Hepatocyte (in vitro differentiated cells): ENCODE results near the gene TMEM231. TPM values are rescaled to one million over a fixed set of nuclear protein-coding genes. Genes with fewer than 3 reads are reported as not detected.

Experiments used
- DNase-seq: peaks from one replicate; pipeline ENCODE4 v3.0.0-alpha.2; 2016; ENCODE audit warnings: low spot score
- H2AFZ ChIP-seq: fragments of 200-600 bp; sonication (generic); 2 replicates; pipeline ENCODE4 v1.6.0; 2016; ENCODE audit warnings: antibody characterized with exemption, mild to moderate bottlenecking
- H3K27ac ChIP-seq: fragments of 200-600 bp; sonication (generic); 2 replicates; pipeline ENCODE4 v1.5.1; 2016; ENCODE audit warnings: mild to moderate bottlenecking
- H3K27me3 ChIP-seq: fragments of 200-600 bp; sonication (generic); 2 replicates; pipeline ENCODE4 v1.6.1; 2016
- H3K36me3 ChIP-seq: fragments of 200-600 bp; sonication (generic); replicated peaks from 2 replicates; pipeline ENCODE4 v1.5.1; 2016; ENCODE audit warnings: low read depth; ENCODE audit not compliant: insufficient read depth
- H3K4me1 ChIP-seq: fragments of 200-600 bp; sonication (generic); 2 replicates; pipeline ENCODE4 v1.5.1; 2016; ENCODE audit warnings: mild to moderate bottlenecking, moderate library complexity; ENCODE audit not compliant: insufficient read depth
- H3K4me2 ChIP-seq: fragments of 200-600 bp; sonication (generic); 2 replicates; pipeline ENCODE4 v1.6.0; 2016
- H3K4me3 ChIP-seq: fragments of 200-600 bp; sonication (generic); 2 replicates; pipeline ENCODE4 v1.5.1; 2016; ENCODE audit warnings: mild to moderate bottlenecking
- H3K79me2 ChIP-seq: fragments of 200-600 bp; sonication (generic); 2 replicates; pipeline ENCODE4 v1.6.0; 2017; ENCODE audit warnings: mild to moderate bottlenecking
- H3K9me2 ChIP-seq: fragments of 200-600 bp; sonication (generic); replicated peaks from 2 replicates; pipeline ENCODE4 v1.6.0; 2017; ENCODE audit warnings: mild to moderate bottlenecking; ENCODE audit not compliant: insufficient read depth
- H3K9me3 ChIP-seq: fragments of 200-600 bp; sonication (generic); 2 replicates; pipeline ENCODE4 v1.5.1; 2016; ENCODE audit warnings: low read depth, mild to moderate bottlenecking
- H4K20me1 ChIP-seq: fragments of 200-600 bp; sonication (generic); 2 replicates; pipeline ENCODE4 v1.6.0; 2016; ENCODE audit warnings: mild to moderate bottlenecking; ENCODE audit not compliant: insufficient read depth, poor library complexity, severe bottlenecking
- EZH2 ChIP-seq: fragments of 200-600 bp; sonication (generic); IDR thresholded peaks from 2 replicates; pipeline ENCODE4 v1.6.1; 2016; ENCODE audit warnings: antibody characterized with exemption, mild to moderate bottlenecking, borderline replicate concordance
- EZH2phosphoT487 ChIP-seq: fragments of 200-600 bp; sonication (generic); IDR thresholded peaks from one replicate; pipeline ENCODE4 v1.6.1; 2018; ENCODE audit warnings: antibody characterized with exemption, mild to moderate bottlenecking, low read depth, moderate library complexity; ENCODE audit not compliant: unreplicated experiment, severe bottlenecking
- WGBS: methylation state at CpG from one replicate; pipeline ENCODE4 v1.1.6; 2016; ENCODE audit warnings: low lambda C conversion rate; ENCODE audit errors: missing lambda C conversion rate; 5-methylcytosine and 5-hydroxymethylcytosine counted together
- polyA plus RNA-seq: library from polyadenylated mRNA; unstranded; fragments of >200 nt; fragmentation: Nextera tagmentation; extraction: Ambion mirVana; gene quantifications from 2 replicates; pipeline ENCODE4 v1.2.1, GENCODE V29; 2016
- total RNA-seq: library from RNA; depleted of rRNA; stranded (reverse); fragments of >200 nt; gene quantifications from 2 replicates; pipeline ENCODE4 v1.2.3, GENCODE V29; 2014
- TF ChIP-seq, protein P1 (sequence below): fragments of 200-600 bp; sonication (generic); IDR thresholded peaks from 2 replicates; pipeline ENCODE4 v1.5.1; 2016; ENCODE audit warnings: antibody characterized with exemption, mild to moderate bottlenecking; ENCODE audit not compliant: poor library complexity

TMEM231 gene
- total and polyA plus RNA-seq, 2 experiments from 2014 or later: 5.4 to 7.1 TPM

- H3K9me2 ChIP-seq: no peaks in the 10 kb centered on the region
- H3K9me3 ChIP-seq: no peaks in the 10 kb centered on the region
- WGBS: 85% methylated on average over 4 of the region's 4 CpGs
- TF ChIP-seq EZH2phosphoT487 (no peak), EZH2 (no peak)
- TF ChIP-seq, protein P1, sequence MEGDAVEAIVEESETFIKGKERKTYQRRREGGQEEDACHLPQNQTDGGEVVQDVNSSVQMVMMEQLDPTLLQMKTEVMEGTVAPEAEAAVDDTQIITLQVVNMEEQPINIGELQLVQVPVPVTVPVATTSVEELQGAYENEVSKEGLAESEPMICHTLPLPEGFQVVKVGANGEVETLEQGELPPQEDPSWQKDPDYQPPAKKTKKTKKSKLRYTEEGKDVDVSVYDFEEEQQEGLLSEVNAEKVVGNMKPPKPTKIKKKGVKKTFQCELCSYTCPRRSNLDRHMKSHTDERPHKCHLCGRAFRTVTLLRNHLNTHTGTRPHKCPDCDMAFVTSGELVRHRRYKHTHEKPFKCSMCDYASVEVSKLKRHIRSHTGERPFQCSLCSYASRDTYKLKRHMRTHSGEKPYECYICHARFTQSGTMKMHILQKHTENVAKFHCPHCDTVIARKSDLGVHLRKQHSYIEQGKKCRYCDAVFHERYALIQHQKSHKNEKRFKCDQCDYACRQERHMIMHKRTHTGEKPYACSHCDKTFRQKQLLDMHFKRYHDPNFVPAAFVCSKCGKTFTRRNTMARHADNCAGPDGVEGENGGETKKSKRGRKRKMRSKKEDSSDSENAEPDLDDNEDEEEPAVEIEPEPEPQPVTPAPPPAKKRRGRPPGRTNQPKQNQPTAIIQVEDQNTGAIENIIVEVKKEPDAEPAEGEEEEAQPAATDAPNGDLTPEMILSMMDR: no peak
- no peaks in the 10 kb centered on the region for H4K20me1 ChIP-seq
- no peak for DNase-seq
- no peaks in the 10 kb centered on the region for H3K79me2 ChIP-seq
- peaks cover 6% of the 10 kb centered on the region for H3K4me1 ChIP-seq
- H3K27ac ChIP-seq: no peak overlapping the region
- no peaks in the 10 kb centered on the region for H3K27me3 ChIP-seq
- H3K4me2 ChIP-seq: no peak overlapping the region
- H3K36me3 ChIP-seq: no peaks in the 10 kb centered on the region
- H2AFZ ChIP-seq: no peak overlapping the region
- no peak overlapping the region for H3K4me3 ChIP-seq
These were observed 18.3 kb downstream of the TMEM231 start for GRCh38 chr16:75537776-75538175.

GRCh38 chr16:75535901-75536300 lies 20.2 kb downstream of the TMEM231 start, which contains the start of gene CHST5:
Gene CHST5, minus strand, starts transcription at chr16:75536108. Its CDS starts 5,724 bp downstream, at chr16:75530384.
- H3K4me2 ChIP-seq: no peak within 1 kb of the TSS
- no peak within 1 kb of the TSS for H2AFZ ChIP-seq
- TF ChIP-seq EZH2 (no peak), EZH2phosphoT487 (no peak)
- TF ChIP-seq, protein P1: no peak
- no peak within 1 kb of the TSS for H3K4me3 ChIP-seq
- DNase-seq: no peak
- peaks cover 6% of the 10 kb centered on the region for H3K4me1 ChIP-seq
- H3K27me3 ChIP-seq: no peaks in the 10 kb centered on the region
- no peaks in the 10 kb centered on the region for H4K20me1 ChIP-seq
- no peak within 1 kb of the TSS for H3K27ac ChIP-seq
- H3K9me3 ChIP-seq: no peaks in the 10 kb centered on the region
- no peaks in the 10 kb centered on the region for H3K36me3 ChIP-seq
- 83% methylated on average over 7 of the region's 7 CpGs for WGBS
- no peaks in the 10 kb centered on the region for H3K79me2 ChIP-seq
- no peaks in the 10 kb centered on the region for H3K9me2 ChIP-seq

- Histone ChIP-seq H3K27me3 (no peaks in the 10 kb centered on the region), H3K9me2 (no peaks in the 10 kb centered on the region), H3K79me2 (no peaks in the 10 kb centered on the region), H3K4me1 (peaks cover 2% of the 10 kb centered on the region), H4K20me1 (no peaks in the 10 kb centered on the region), H3K36me3 (no peaks in the 10 kb centered on the region), H3K9me3 (no peaks in the 10 kb centered on the region), H3K4me3 (no peak overlapping the region), H3K27ac (no peak overlapping the region), H2AFZ (no peak overlapping the region), H3K4me2 (no peak overlapping the region)
- WGBS: 93% methylated on average over 15 of the region's 34 CpGs
- no peak for DNase-seq
- TF ChIP-seq EZH2 (no peak), EZH2phosphoT487 (no peak)
- TF ChIP-seq, protein P1: no peak
These were observed 20.7 kb downstream of the TMEM231 start for GRCh38 chr16:75535211-75535843.
